Measurements from ENCODE around the gene LCP2. TPM values are rescaled to one million over a fixed set of nuclear protein-coding genes. Genes with fewer than 3 reads are reported as not detected.

The LCP2 gene
- total and polyA plus RNA-seq, 2 donors (not counting 1 experiment from before 2014, with no cell fraction given): 11.7 to 13.9 TPM

GRCh38 chr5:170310256-170310926, 12.8 kb upstream of the LCP2 start:
- intact Hi-C loops (cut with micrococcal nuclease): no loop called here
- no peak overlapping the region for H3K4me3 ChIP-seq (ENCODE audit: control extremely low read depth in 1 of 5, extremely low read depth in 1 of 5, insufficient read depth in 1 of 5, low read depth in 2 of 5, low read length in 4 of 5)
- H3K27me3 ChIP-seq (replicated peaks in 1 of 4; ENCODE audit: control extremely low read depth in 1 of 4, control insufficient read depth in 3 of 4, insufficient read depth in 4 of 4, low read length in 3 of 4): peaks cover 0 to 14% (median 0%) of the 10 kb centered on the region in 4 experiments
- H3K4me2 ChIP-seq (replicated peaks; ENCODE audit: low read depth, low read length, poor library complexity, severe bottlenecking): no peak overlapping the region
- H3K27ac ChIP-seq (ENCODE audit: low read length in 2 of 2): no peak overlapping the region
- no peak overlapping the region for H3K9ac ChIP-seq (ENCODE audit: low read length)
- no peak for TF ChIP-seq EZH2 (IDR thresholded peaks at IDR 0.05; ENCODE audit: borderline replicate concordance, insufficient read depth, low read depth, low read length, poor library complexity, severe bottlenecking)
- TF ChIP-seq CTCF (IDR thresholded peaks at IDR 0.05): no peak
- 95% methylated on average over 3 of the region's 5 CpGs for WGBS (ENCODE audit: insufficient coverage)
- Mint-ChIP-seq H3K27me3 (peaks cover 25% of the 10 kb centered on the region), H3K27ac (no peak overlapping the region), H3K9me3 (ENCODE audit: insufficient read depth) (no peaks in the 10 kb centered on the region), H3K4me3 (no peak overlapping the region), H3K4me1 (peaks cover 19% of the 10 kb centered on the region)
- H3K79me2 ChIP-seq (ENCODE audit: control insufficient read depth, insufficient read depth, low read length): no peaks in the 10 kb centered on the region
- no peak overlapping the region for H2AFZ ChIP-seq (ENCODE audit: insufficient read depth, low read depth, low read length, poor library complexity, severe bottlenecking)
- POLR2A ChIA-PET: no interaction called here
- DNase-seq (no peak), ATAC-seq (ENCODE audit: low read depth) (no peak)
- no peaks in the 10 kb centered on the region for H3K9me3 ChIP-seq (ENCODE audit: control extremely low read depth in 1 of 3, control insufficient read depth in 2 of 3, insufficient read depth in 1 of 3, low read length in 2 of 3)
- no peaks in the 10 kb centered on the region for H3K36me3 ChIP-seq (replicated peaks in 1 of 2; ENCODE audit: control extremely low read depth in 1 of 2, control insufficient read depth in 1 of 2, extremely low read depth in 1 of 2, insufficient read depth in 2 of 2, low read length in 1 of 2)
- CTCF ChIA-PET: interaction anchor here (0.8 to 0.9 kb wide), 2 partner anchors 12 to 14 kb away, joined by 3 to 4 read pairs; no protein-coding TSS in a partner anchor
- peaks cover 14 to 22% of the 10 kb centered on the region in 2 donors for H3K4me1 ChIP-seq (ENCODE audit: control insufficient read depth in 2 of 2, insufficient read depth in 2 of 2, low read length in 2 of 2)
- H4K20me1 ChIP-seq (ENCODE audit: control insufficient read depth, insufficient read depth, low read length, poor library complexity, severe bottlenecking): no peaks in the 10 kb centered on the region

DNA sequence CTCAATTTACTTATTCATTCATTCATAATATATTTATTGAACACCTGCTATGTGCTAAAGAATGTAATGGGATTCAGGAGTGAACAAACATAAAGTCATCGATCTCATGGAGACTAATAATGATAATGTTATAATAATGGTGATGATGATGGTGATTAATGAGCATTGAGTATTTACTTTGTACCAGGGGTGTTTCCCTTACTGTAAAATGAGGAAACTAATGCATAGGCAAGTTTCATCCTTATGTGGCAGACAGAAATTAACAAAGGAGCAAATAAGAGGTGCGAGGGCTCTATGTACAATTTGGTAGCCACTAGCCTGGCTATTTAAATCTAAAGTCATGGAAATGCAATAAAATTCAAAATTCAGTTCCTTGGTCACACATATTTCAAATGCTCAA, 11.1 kb upstream of the LCP2 start:
- no peaks in the 10 kb centered on the region for H3K9me3 Mint-ChIP-seq (ENCODE audit: insufficient read depth)
- no peak overlapping the region for H3K9ac ChIP-seq (ENCODE audit: low read length)
- intact Hi-C loops (cut with micrococcal nuclease): no loop called here
- 67% methylated on average over 1 of the region's 2 CpGs for WGBS (ENCODE audit: insufficient coverage)
- no peaks in the 10 kb centered on the region for H3K79me2 ChIP-seq (ENCODE audit: control insufficient read depth, insufficient read depth, low read length)
- peaks cover 0 to 14% (median 0%) of the 10 kb centered on the region in 4 experiments for H3K27me3 ChIP-seq (replicated peaks in 1 of 4; ENCODE audit: control extremely low read depth in 1 of 4, control insufficient read depth in 3 of 4, insufficient read depth in 4 of 4, low read length in 3 of 4)
- no peak for TF ChIP-seq EZH2 (IDR thresholded peaks at IDR 0.05; ENCODE audit: borderline replicate concordance, insufficient read depth, low read depth, low read length, poor library complexity, severe bottlenecking)
- no peak for TF ChIP-seq CTCF (IDR thresholded peaks at IDR 0.05)
- no peak overlapping the region for H3K4me2 ChIP-seq (replicated peaks; ENCODE audit: low read depth, low read length, poor library complexity, severe bottlenecking)
- no peaks in the 10 kb centered on the region for H3K9me3 ChIP-seq (ENCODE audit: control extremely low read depth in 1 of 3, control insufficient read depth in 2 of 3, insufficient read depth in 1 of 3, low read length in 2 of 3)
- DNase-seq (no peak), ATAC-seq (ENCODE audit: low read depth) (no peak)
- no peak overlapping the region for H3K4me3 ChIP-seq (ENCODE audit: control extremely low read depth in 1 of 5, extremely low read depth in 1 of 5, insufficient read depth in 1 of 5, low read depth in 2 of 5, low read length in 4 of 5)
- no peak overlapping the region for H2AFZ ChIP-seq (ENCODE audit: insufficient read depth, low read depth, low read length, poor library complexity, severe bottlenecking)
- no peaks in the 10 kb centered on the region for H3K36me3 ChIP-seq (replicated peaks in 1 of 2; ENCODE audit: control extremely low read depth in 1 of 2, control insufficient read depth in 1 of 2, extremely low read depth in 1 of 2, insufficient read depth in 2 of 2, low read length in 1 of 2)
- ChIA-PET CTCF (interaction anchor here (0.8 to 1.8 kb wide), 4 partner anchors 11 to 42 kb away, joined by 3 to 6 read pairs (median 4); partner anchors contain the start of gene LCP2), POLR2A (no interaction called here)
- no peak overlapping the region for H3K27ac Mint-ChIP-seq
- H4K20me1 ChIP-seq (ENCODE audit: control insufficient read depth, insufficient read depth, low read length, poor library complexity, severe bottlenecking): no peaks in the 10 kb centered on the region
- H3K4me1 ChIP-seq (ENCODE audit: control insufficient read depth in 2 of 2, insufficient read depth in 2 of 2, low read length in 2 of 2): peaks cover 15 to 23% of the 10 kb centered on the region in 2 donors
- peaks cover 21% of the 10 kb centered on the region for H3K4me1 Mint-ChIP-seq
- no peak overlapping the region for H3K4me3 Mint-ChIP-seq
- no peak overlapping the region for H3K27ac ChIP-seq (ENCODE audit: low read length in 2 of 2)
- H3K27me3 Mint-ChIP-seq: peaks cover 25% of the 10 kb centered on the region

Measured in B cell (primary cell).